PC-3 (cell line): ENCODE measurements around the gene RTN4RL1. TPM values are rescaled to one million over a fixed set of nuclear protein-coding genes. Genes with fewer than 3 reads are reported as not detected.

Experiments used
- ATAC-seq: fragments of 200-7000 bp; cut with Tn5 transposase; 2 replicates; pipeline ENCODE4 v1.9.1; 2020; ENCODE audit warnings: mild to moderate bottlenecking, moderate library complexity
- BruUV-seq: library from RNA; stranded (reverse); fragments of 400-500 nt; replicated peaks from 2 replicates; lab custom pipeline; 2021; lab: Mats Ljungman, UMichigan
- CTCF ChIA-PET: fragments of 300-600 bp; sonication (Branson Sonifier 250); formaldehyde crosslinking; loops from one replicate; lab custom pipeline; 2022; ENCODE audit warnings: antibody characterized with exemption; lab: Charles Lee
- POLR2A ChIA-PET: fragments of 300-600 bp; sonication (Branson Sonifier 250); formaldehyde crosslinking; loops from one replicate; lab custom pipeline; 2022; ENCODE audit warnings: antibody characterized with exemption; ENCODE audit not compliant: unreplicated experiment; lab: Charles Lee
- DNase-seq: peaks from one replicate; pipeline ENCODE4 v3.0.0-alpha.2; 2015
- H2AFZ ChIP-seq: fragments of 300-600 bp; sonication (generic); 2 replicates; pipeline ENCODE4 v1.6.0; 2016; ENCODE audit warnings: antibody characterized with exemption, low read length
- H3F3A ChIP-seq: fragments of 300-600 bp; sonication (generic); one replicate; pipeline ENCODE4 v1.6.0; 2017; ENCODE audit warnings: antibody characterized with exemption, low read length, control low read depth, mild to moderate bottlenecking; ENCODE audit not compliant: unreplicated experiment
- H3K27ac ChIP-seq: fragments of 300-600 bp; sonication (generic); 2 replicates; pipeline ENCODE4 v1.5.1; 2016; ENCODE audit warnings: mild to moderate bottlenecking, low read length
- H3K27me3 ChIP-seq: fragments of 300-600 bp; sonication (generic); 2 replicates; pipeline ENCODE4 v1.6.1; 2016; ENCODE audit warnings: low read length, mixed read lengths
- H3K36me3 ChIP-seq: fragments of 300-600 bp; sonication (generic); 2 replicates; pipeline ENCODE4 v1.6.1; 2016; ENCODE audit warnings: low read depth, mixed run types, low read length, mixed read lengths
- H3K4me1 ChIP-seq: fragments of 300-600 bp; sonication (generic); 2 replicates; pipeline ENCODE4 v1.5.1; 2016; ENCODE audit warnings: low read length; ENCODE audit not compliant: insufficient read depth
- H3K4me2 ChIP-seq: fragments of 300-600 bp; sonication (generic); 2 replicates; pipeline ENCODE4 v1.6.0; 2016; ENCODE audit warnings: low read length
- H3K4me3 ChIP-seq: fragments of 300-600 bp; sonication (generic); 2 replicates; pipeline ENCODE4 v1.5.1; 2016; ENCODE audit warnings: mild to moderate bottlenecking, low read length, mixed read lengths
- H3K79me2 ChIP-seq: fragments of 300-600 bp; sonication (generic); 2 replicates; pipeline ENCODE4 v1.6.1; 2017; ENCODE audit warnings: low read length, mixed read lengths
- H3K9ac ChIP-seq: fragments of 300-600 bp; sonication (generic); 2 replicates; pipeline ENCODE4 v1.6.0; 2016; ENCODE audit warnings: mild to moderate bottlenecking, low read length
- H3K9me2 ChIP-seq: fragments of 300-600 bp; sonication (generic); replicated peaks from 2 replicates; pipeline ENCODE4 v1.6.1; 2016; ENCODE audit warnings: mixed run types, low read length, mixed read lengths
- H3K9me3 ChIP-seq: fragments of 300-600 bp; sonication (generic); 2 replicates; pipeline ENCODE4 v1.6.1; 2016; ENCODE audit warnings: low read length, mixed read lengths
- H4K20me1 ChIP-seq: fragments of 300-600 bp; sonication (generic); 2 replicates; pipeline ENCODE4 v1.6.1; 2016; ENCODE audit warnings: low read length, mixed read lengths
- CTCF ChIP-seq: fragments of 300-600 bp; sonication (generic); conservative IDR thresholded peaks from 2 replicates; pipeline ENCODE4 v1.5.1; 2017; ENCODE audit warnings: antibody characterized with exemption, low read depth, mild to moderate bottlenecking, low read length
- EZH2 ChIP-seq: fragments of 300-600 bp; sonication (generic); IDR thresholded peaks from one replicate; pipeline ENCODE4 v1.6.1; 2017; ENCODE audit warnings: antibody characterized with exemption, mild to moderate bottlenecking, low read length; ENCODE audit not compliant: unreplicated experiment
- EZH2phosphoT487 ChIP-seq: fragments of 300-600 bp; sonication (generic); IDR thresholded peaks from 2 replicates; pipeline ENCODE4 v1.6.1; 2018; ENCODE audit warnings: mild to moderate bottlenecking, antibody characterized with exemption, low read length, borderline replicate concordance
- intact Hi-C: fragments of 100-400 bp; cut with micrococcal nuclease; formaldehyde crosslinking; loops from 2 replicates; pipeline ENCODE4 v1.9.0; 2023
- total RNA-seq: library from RNA; depleted of rRNA; stranded (reverse); fragments of >200 nt; gene quantifications from 2 replicates; pipeline ENCODE4 v1.2.3, GENCODE V29; 2014

Gene RTN4RL1
- total RNA-seq, 1 experiment from 2014 or later: 6.9 TPM

- H3K27me3 ChIP-seq: no peaks in the 10 kb centered on the region
- no peaks in the 10 kb centered on the region for H4K20me1 ChIP-seq
- no peaks in the 10 kb centered on the region for H3K36me3 ChIP-seq
- no peak overlapping the region for H3K4me3 ChIP-seq
- ChIA-PET POLR2A (no interaction called here), CTCF (no interaction called here)
- ATAC-seq: no peak
- intact Hi-C loops: no loop called here
- no peaks in the 10 kb centered on the region for H3K9me2 ChIP-seq
- BruUV-seq: no TSS peak
- H3K9me3 ChIP-seq: no peaks in the 10 kb centered on the region
- H3F3A ChIP-seq: no peaks in the 10 kb centered on the region
- H3K9ac ChIP-seq: no peak overlapping the region
- H3K4me2 ChIP-seq: no peak overlapping the region
- peaks cover 12% of the 10 kb centered on the region for H3K4me1 ChIP-seq
- peaks cover 8% of the 10 kb centered on the region; the same call in 1 of the 2 replicates for H3K79me2 ChIP-seq
- H3K27ac ChIP-seq: no peak overlapping the region
- no peak overlapping the region for H2AFZ ChIP-seq
- no peak for TF ChIP-seq EZH2phosphoT487
- TF ChIP-seq CTCF: no peak
- no peak for TF ChIP-seq EZH2
- no peak for DNase-seq
Measured at GRCh38 chr17:1995321-1995892, 29.7 kb downstream of the RTN4RL1 start.

GRCh38 chr17:1994707-1995106 lies 30.4 kb downstream of the RTN4RL1 start:
- no peak overlapping the region for H3K27ac ChIP-seq
- ATAC-seq (no peak), DNase-seq (no peak)
- H3K9me2 ChIP-seq: no peaks in the 10 kb centered on the region
- BruUV-seq: no TSS peak
- no peaks in the 10 kb centered on the region for H4K20me1 ChIP-seq
- H3K36me3 ChIP-seq: no peaks in the 10 kb centered on the region
- H3K79me2 ChIP-seq: peaks cover 8% of the 10 kb centered on the region; the same call in 1 of the 2 replicates
- CTCF ChIA-PET: no interaction called here
- no peak overlapping the region for H2AFZ ChIP-seq
- intact Hi-C loops: no loop called here
- H3K4me1 ChIP-seq: peaks cover 15% of the 10 kb centered on the region
- no peaks in the 10 kb centered on the region for H3F3A ChIP-seq
- no peak overlapping the region for H3K4me3 ChIP-seq
- TF ChIP-seq CTCF (no peak), EZH2phosphoT487 (no peak), EZH2 (no peak)
- no peak overlapping the region for H3K4me2 ChIP-seq
- no peaks in the 10 kb centered on the region for H3K27me3 ChIP-seq
- POLR2A ChIA-PET: no interaction called here
- no peaks in the 10 kb centered on the region for H3K9me3 ChIP-seq
- no peak overlapping the region for H3K9ac ChIP-seq

GRCh38 chr17:1992541-1992940 lies 32.6 kb downstream of the RTN4RL1 start:
- ChIA-PET POLR2A (no interaction called here), CTCF (interaction anchor here (0.6 kb wide), 1 partner anchor 83 kb away, joined by 3 read pairs; no protein-coding TSS in a partner anchor)
- Histone ChIP-seq H3K4me2 (no peak overlapping the region), H3K9me2 (no peaks in the 10 kb centered on the region), H3K27ac (no peak overlapping the region), H3K4me3 (no peak overlapping the region), H3F3A (no peaks in the 10 kb centered on the region), H2AFZ (no peak overlapping the region), H3K36me3 (no peaks in the 10 kb centered on the region), H3K27me3 (no peaks in the 10 kb centered on the region), H4K20me1 (no peaks in the 10 kb centered on the region), H3K9ac (no peak overlapping the region), H3K4me1 (peaks cover 25% of the 10 kb centered on the region), H3K79me2 (peaks cover 9% of the 10 kb centered on the region; the same call in 1 of the 2 replicates), H3K9me3 (no peaks in the 10 kb centered on the region)
- BruUV-seq: no TSS peak
- ATAC-seq: no peak
- TF ChIP-seq EZH2: no peak
- TF ChIP-seq CTCF: no peak
- TF ChIP-seq EZH2phosphoT487: no peak
- intact Hi-C loops: no loop called here
- no peak for DNase-seq
